ENCODE results near the gene REC114.
A peak's percentile ranks its signal among the peaks of the same experiment; 100 is the strongest.

Gene REC114

GRCh38 chr15:73569361-73569760 lies 126.4 kb downstream of the REC114 start:
- no peak for TF ChIP-seq CTCF (IDR thresholded peaks at IDR 0.05; ENCODE audit: low read depth, low read length)
- DNase-seq (ENCODE audit: low read depth, low spot score): no peak
- H3K4me3 ChIP-seq (ENCODE audit: low read depth, low read length): no peak overlapping the region
- in situ Hi-C loops (cut with HindIII; ENCODE audit: low sequenced_read_pairs): no loop called here

- in situ Hi-C loops (cut with HindIII; ENCODE audit: low sequenced_read_pairs): no loop called here
- DNase-seq (ENCODE audit: low read depth, low spot score): no peak
These were observed 127.5 kb downstream of the REC114 start for GRCh38 chr15:73570355-73571032.

GRCh38 chr15:73571346-73571745 lies 128.4 kb downstream of the REC114 start:
- in situ Hi-C loops (cut with HindIII; ENCODE audit: low sequenced_read_pairs): no loop called here
- no peak for TF ChIP-seq CTCF (IDR thresholded peaks at IDR 0.05; ENCODE audit: low read depth, low read length)
- H3K4me3 ChIP-seq (ENCODE audit: low read depth, low read length): no peak overlapping the region
- DNase-seq (ENCODE audit: low read depth, low spot score): peak; percentile 32

More at GRCh38 chr15:73570355-73571032, 127.5 kb downstream of the REC114 start:
- TF ChIP-seq CTCF (IDR thresholded peaks at IDR 0.05; ENCODE audit: low read depth, low read length): no peak
- no peak overlapping the region for H3K4me3 ChIP-seq (ENCODE audit: low read depth, low read length)

GRCh38 chr15:73572296-73572695 lies 129.3 kb downstream of the REC114 start:
- no peak for DNase-seq (ENCODE audit: low read depth, low spot score)
- in situ Hi-C loops (cut with HindIII; ENCODE audit: low sequenced_read_pairs): no loop called here
- H3K4me3 ChIP-seq (ENCODE audit: low read depth, low read length): no peak overlapping the region

GRCh38 chr15:73573037-73573436 lies 130.1 kb downstream of the REC114 start:
- in situ Hi-C loops (cut with HindIII; ENCODE audit: low sequenced_read_pairs): no loop called here
- TF ChIP-seq CTCF (IDR thresholded peaks at IDR 0.05; ENCODE audit: low read depth, low read length): no peak

More at GRCh38 chr15:73572296-73572695, 129.3 kb downstream of the REC114 start:
- no peak for TF ChIP-seq CTCF (IDR thresholded peaks at IDR 0.05; ENCODE audit: low read depth, low read length)

GRCh38 chr15:73573572-73573971 lies 130.6 kb downstream of the REC114 start:
- no peak overlapping the region for H3K4me3 ChIP-seq (ENCODE audit: low read depth, low read length)
- in situ Hi-C loops (cut with HindIII; ENCODE audit: low sequenced_read_pairs): no loop called here
- TF ChIP-seq CTCF (IDR thresholded peaks at IDR 0.05; ENCODE audit: low read depth, low read length): no peak
- peak; percentile 72 for DNase-seq (ENCODE audit: low read depth, low spot score)

More at GRCh38 chr15:73573037-73573436, 130.1 kb downstream of the REC114 start:
- DNase-seq (ENCODE audit: low read depth, low spot score): no peak
- H3K4me3 ChIP-seq (ENCODE audit: low read depth, low read length): no peak overlapping the region
